ENCODE data around the gene ARHGAP10.
"Not testable (repeated sequence)": the region's sequence is repeated elsewhere in the genome, so short reads cannot be mapped to it uniquely, and the experiment has no call there.

Gene ARHGAP10

GRCh38 chr4:147975933-147976928 lies 244.3 kb downstream of the ARHGAP10 start:
- no peak for DNase-seq (ENCODE audit: low read depth in 1 of 2, low spot score in 1 of 2)
- in situ Hi-C loops (cut with HindIII; ENCODE audit: low pct_unique_long_range_greater_than_20kb, low sequenced_read_pairs): no loop called here
- TF ChIP-seq JUND (IDR thresholded peaks at IDR 0.05; ENCODE audit: low read depth): no peak

DNA sequence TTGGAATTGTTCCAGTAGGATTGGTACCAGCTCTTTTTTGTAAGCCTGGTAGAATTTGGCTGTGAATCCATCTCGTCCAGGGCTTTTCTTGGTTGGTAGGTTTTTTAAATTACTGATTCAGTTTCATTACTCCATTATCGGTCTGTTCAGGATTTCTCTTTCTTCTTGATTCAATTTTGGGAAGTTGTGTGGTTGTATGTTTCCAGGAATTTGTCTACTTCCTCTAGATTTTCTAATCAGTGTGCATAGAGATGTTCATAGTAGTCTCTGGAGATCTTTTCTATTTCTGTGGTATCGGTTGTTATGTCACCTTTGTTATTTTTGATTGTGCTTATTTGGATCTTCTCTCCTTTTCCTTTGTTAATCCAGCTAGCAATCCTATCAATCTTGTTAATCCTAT lies 248.7 kb downstream of the ARHGAP10 start:
- in situ Hi-C loops (cut with HindIII; ENCODE audit: low pct_unique_long_range_greater_than_20kb, low sequenced_read_pairs): no loop called here
- DNase-seq (ENCODE audit: low read depth in 1 of 2, low spot score in 1 of 2): no peak
- TF ChIP-seq JUND (IDR thresholded peaks at IDR 0.05; ENCODE audit: low read depth): no peak

DNA sequence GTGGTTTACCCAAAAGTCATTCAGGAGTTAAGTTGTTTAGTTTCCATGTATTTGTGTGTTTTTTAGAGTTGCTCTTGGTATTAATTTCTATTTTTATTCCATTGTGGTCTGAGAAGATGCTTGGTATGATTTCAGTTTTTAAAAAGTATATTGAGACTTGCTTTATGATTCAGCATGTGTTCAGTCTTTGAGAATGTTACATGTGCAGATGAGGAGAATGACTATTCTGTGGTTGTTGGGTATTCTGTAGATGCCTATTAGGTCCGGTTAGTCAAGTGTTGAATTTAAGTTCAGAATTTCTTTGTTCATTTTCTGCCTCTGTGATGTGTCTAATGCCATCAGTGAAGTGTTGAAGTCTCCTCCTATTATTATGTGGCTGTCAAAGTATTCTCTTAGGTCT lies 249.4 kb downstream of the ARHGAP10 start:
- DNase-seq (ENCODE audit: low read depth in 1 of 2, low spot score in 1 of 2): no peak
- TF ChIP-seq JUND (IDR thresholded peaks at IDR 0.05; ENCODE audit: low read depth): no peak
- in situ Hi-C loops (cut with HindIII; ENCODE audit: low pct_unique_long_range_greater_than_20kb, low sequenced_read_pairs): no loop called here

DNA sequence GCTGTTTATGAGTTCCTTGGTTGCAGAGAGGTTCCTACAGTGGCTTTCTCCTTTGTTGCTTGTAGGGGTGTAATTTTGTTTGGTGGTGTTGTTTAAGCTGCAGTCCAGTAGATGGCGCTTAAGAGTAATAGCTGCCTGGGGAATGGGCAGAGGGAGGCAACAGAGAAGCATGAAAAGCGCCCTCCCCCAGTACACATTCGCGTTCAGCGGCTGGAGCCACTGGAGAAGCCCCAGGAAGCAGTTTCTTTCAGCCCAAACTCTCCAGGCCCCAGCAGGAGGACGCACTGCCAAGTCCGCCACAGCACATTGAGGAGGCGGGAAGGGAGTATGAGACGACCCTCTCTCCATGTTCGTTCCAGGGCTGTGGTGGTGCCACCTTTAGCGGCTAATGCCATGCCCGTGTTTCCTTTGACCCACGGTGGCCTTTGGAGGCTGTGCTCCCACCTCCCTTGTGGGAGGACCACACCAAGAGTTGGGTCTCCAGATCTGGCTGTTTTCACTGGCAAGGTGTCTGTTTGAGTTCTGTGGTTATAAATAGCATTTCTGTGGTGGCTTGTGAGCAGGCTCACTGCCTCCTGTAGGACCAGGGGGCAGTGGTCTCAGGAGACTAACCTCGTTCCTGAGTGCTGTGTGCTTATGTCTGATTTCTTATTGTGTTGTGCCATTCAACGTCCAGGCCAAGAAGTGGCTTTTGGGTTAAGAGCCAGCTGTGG lies 252.3 kb downstream of the ARHGAP10 start:
- TF ChIP-seq JUND (IDR thresholded peaks at IDR 0.05; ENCODE audit: low read depth): no peak
- in situ Hi-C loops (cut with HindIII; ENCODE audit: low pct_unique_long_range_greater_than_20kb, low sequenced_read_pairs): no loop called here
- peak; percentile 21 to 69 for DNase-seq (ENCODE audit: low read depth in 1 of 2, low spot score in 1 of 2)

DNA sequence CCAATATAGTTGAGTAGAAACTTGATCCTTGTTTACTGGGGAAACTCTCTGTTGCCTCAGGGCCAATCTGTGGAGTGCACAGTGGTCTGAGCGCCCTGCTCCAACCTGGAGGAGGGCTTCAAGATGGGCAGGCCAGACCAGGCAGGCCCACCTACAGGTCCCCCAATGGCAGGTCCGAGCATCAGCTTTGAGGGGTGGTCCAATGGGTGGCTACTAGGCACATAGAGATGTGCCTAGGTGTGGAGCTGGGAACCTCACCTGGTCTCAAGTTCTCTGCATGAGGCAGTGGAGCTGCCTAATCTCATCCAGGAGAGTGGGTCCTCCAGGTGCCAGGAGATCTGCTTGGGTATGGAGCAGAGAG lies 252.9 kb downstream of the ARHGAP10 start:
- no peak for TF ChIP-seq JUND (IDR thresholded peaks at IDR 0.05; ENCODE audit: low read depth)
- no peak for DNase-seq (ENCODE audit: low read depth in 1 of 2, low spot score in 1 of 2)
- in situ Hi-C loops (cut with HindIII; ENCODE audit: low pct_unique_long_range_greater_than_20kb, low sequenced_read_pairs): no loop called here

GRCh38 chr4:147985376-147985775 lies 253.5 kb downstream of the ARHGAP10 start:
- TF ChIP-seq JUND (IDR thresholded peaks at IDR 0.05; ENCODE audit: low read depth): no peak
- in situ Hi-C loops (cut with HindIII; ENCODE audit: low pct_unique_long_range_greater_than_20kb, low sequenced_read_pairs): no loop called here
- DNase-seq (ENCODE audit: low read depth in 1 of 2, low spot score in 1 of 2): no peak

- no peak for DNase-seq (ENCODE audit: low read depth in 1 of 2, low spot score in 1 of 2)
- in situ Hi-C loops (cut with HindIII; ENCODE audit: low pct_unique_long_range_greater_than_20kb, low sequenced_read_pairs): no loop called here
- TF ChIP-seq JUND (IDR thresholded peaks at IDR 0.05; ENCODE audit: low read depth): no peak
These were observed 255.4 kb downstream of the ARHGAP10 start for GRCh38 chr4:147987252-147987651.

DNA sequence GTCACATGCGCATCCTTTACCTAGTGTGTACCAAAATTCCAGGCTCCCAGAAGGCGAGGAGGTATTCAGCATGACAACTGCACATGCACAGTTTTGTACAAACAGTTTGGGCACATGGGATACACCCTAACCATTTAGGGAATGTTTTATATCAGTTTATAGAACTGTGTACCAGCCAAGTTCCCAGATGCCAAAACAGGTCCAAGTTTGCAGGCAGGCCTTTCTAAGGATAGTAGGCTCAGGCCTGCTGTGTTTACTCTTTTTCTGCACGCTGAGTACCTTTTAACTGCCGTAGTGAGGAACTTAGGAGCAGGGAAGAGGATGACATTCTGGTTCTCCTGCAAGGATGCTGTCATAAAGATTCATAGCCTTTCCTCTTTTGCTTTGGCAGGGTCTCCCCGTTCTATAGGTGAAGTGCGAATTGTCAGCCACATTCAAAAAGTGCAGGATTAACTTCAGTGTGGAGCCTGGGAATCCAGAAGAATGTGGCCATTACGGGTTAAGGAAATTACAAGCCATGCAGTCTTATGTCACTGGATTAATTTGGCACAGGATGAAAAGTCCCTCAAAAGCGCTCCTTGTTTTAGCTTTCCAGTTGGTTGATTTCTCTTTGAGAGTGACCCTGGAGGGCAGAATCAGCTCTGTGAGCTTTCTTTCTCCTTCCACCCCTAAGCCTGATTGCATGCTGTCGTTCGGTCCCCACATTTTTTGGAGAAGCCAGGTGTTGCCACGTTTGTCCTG lies 259.8 kb downstream of the ARHGAP10 start:
- no peak for TF ChIP-seq JUND (IDR thresholded peaks at IDR 0.05; ENCODE audit: low read depth)
- no peak for DNase-seq (ENCODE audit: low read depth in 1 of 2, low spot score in 1 of 2)
- in situ Hi-C loops (cut with HindIII; ENCODE audit: low pct_unique_long_range_greater_than_20kb, low sequenced_read_pairs): no loop called here

DNA sequence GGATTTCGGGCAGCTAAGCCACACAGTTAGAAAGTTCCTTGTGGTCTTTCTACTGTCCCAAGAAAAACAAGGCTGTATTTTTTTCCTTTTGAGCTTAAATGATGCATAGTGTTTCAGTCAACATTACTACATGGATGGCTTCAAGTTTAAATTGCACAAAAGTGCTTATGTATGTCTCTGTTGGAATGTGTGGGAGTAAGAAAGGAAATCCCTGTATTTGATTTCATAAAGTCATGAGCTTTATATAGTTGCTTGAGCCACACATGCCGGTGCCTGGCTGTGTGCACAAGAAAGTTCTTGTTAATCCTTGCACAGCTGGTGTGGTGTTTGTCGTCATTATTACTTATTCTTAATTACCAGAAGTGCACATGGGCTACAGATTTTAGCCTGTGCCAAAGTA lies 262.2 kb downstream of the ARHGAP10 start:
- in situ Hi-C loops (cut with HindIII; ENCODE audit: low pct_unique_long_range_greater_than_20kb, low sequenced_read_pairs): no loop called here
- TF ChIP-seq JUND (IDR thresholded peaks at IDR 0.05; ENCODE audit: low read depth): no peak
- no peak for DNase-seq (ENCODE audit: low read depth in 1 of 2, low spot score in 1 of 2)

DNA sequence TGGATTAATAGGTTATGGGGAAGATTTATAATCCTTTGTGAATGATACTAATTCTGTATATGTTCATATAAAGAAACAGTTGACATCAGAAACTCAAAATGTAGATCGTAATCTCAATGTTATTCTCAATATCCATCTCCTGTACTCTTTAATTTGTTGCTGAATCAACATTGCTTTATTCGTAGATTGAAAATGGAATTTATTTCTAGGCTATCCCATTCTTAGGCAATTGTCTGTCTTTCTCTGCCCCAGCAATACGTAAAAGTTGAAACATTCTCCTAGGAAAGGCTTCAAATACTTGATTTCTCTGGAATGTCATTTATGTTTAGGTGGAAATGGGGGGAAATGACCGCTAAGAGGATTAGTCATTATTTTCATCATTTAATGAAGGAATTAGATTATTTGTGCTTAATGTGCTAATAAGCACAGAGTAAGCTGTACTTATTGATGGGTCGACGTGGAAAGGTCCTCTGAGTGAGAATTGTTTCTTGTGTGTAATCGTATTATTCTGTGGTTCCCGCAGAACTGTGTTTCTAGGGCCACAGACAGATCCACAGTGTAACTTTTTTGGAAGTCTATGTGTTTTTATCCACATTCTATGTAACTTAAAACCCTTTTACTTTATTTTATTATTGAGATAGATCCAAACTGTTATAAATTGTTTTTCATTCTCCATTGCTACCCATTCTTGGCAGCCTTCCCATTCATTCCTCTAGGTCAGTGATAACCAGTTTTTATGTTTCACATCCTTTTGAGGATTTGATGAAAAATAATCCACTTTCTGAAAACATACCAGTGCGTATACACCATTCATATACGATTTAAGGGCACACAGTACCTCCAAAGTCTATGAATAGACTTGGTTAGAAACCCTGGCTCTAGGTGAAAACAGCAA lies 262.9 kb downstream of the ARHGAP10 start:
- in situ Hi-C loops (cut with HindIII; ENCODE audit: low pct_unique_long_range_greater_than_20kb, low sequenced_read_pairs): no loop called here
- DNase-seq (ENCODE audit: low read depth in 1 of 2, low spot score in 1 of 2): no peak
- no peak for TF ChIP-seq JUND (IDR thresholded peaks at IDR 0.05; ENCODE audit: low read depth)

- no peak for DNase-seq (ENCODE audit: low read depth in 1 of 2, low spot score in 1 of 2)
- TF ChIP-seq JUND (IDR thresholded peaks at IDR 0.05; ENCODE audit: low read depth): no peak
- in situ Hi-C loops (cut with HindIII; ENCODE audit: low pct_unique_long_range_greater_than_20kb, low sequenced_read_pairs): no loop called here
These were observed 265.0 kb downstream of the ARHGAP10 start for GRCh38 chr4:147996859-147997258.

DNA sequence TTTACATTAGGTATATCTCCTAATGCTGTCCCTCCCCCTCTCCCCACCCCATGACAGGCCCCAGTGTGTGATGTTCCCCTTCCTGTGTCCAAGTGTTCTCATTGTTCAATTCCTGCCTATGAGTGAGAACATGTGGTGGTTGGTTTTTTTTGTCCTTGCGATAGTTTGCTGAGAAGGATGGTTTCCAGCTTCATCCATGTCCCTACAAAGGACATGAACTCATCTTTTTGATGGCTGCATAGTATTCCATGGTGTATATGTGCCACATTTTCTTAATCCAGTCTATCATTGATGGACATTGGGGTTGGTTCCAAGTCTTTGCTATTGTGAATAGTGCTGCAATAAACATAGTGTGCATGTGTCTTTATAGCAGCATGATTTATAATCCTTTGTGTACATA lies 268.1 kb downstream of the ARHGAP10 start:
- DNase-seq (ENCODE audit: low read depth in 1 of 2, low spot score in 1 of 2): not testable (repeated sequence)

More for the DNA sequence above, 268.1 kb downstream of the ARHGAP10 start:
- in situ Hi-C loops (cut with HindIII; ENCODE audit: low pct_unique_long_range_greater_than_20kb, low sequenced_read_pairs): not testable (repeated sequence)

All from T47D (cell line).